ENCODE measurements around the gene ANK3.

The ANK3 gene

GRCh38 chr10:60340973-60341372, 48.7 kb downstream of the ANK3 start:
- no peak for DNase-seq

GRCh38 chr10:60339757-60340156, 49.9 kb downstream of the ANK3 start:
- no peak for DNase-seq

GRCh38 chr10:60338786-60339185, 50.9 kb downstream of the ANK3 start:
- DNase-seq = no peak

GRCh38 chr10:60338002-60338564, 51.6 kb downstream of the ANK3 start:
- no peak for DNase-seq

- DNase-seq = no peak
Measured at GRCh38 chr10:60336901-60337630, 52.6 kb downstream of the ANK3 start.

- no peak for DNase-seq
Measured at GRCh38 chr10:60335708-60336107, 54.0 kb downstream of the ANK3 start.

- DNase-seq = no peak
Measured at GRCh38 chr10:60334991-60335390, 54.7 kb downstream of the ANK3 start.

- no peak for DNase-seq
Measured at GRCh38 chr10:60332371-60332770, 57.3 kb downstream of the ANK3 start.

GRCh38 chr10:60331886-60332285, 57.8 kb downstream of the ANK3 start:
- DNase-seq = no peak

GRCh38 chr10:60323162-60323561, 66.5 kb downstream of the ANK3 start:
- DNase-seq = no peak

GRCh38 chr10:60320666-60321065, 69.0 kb downstream of the ANK3 start:
- DNase-seq = no peak

- DNase-seq = no peak
Measured at GRCh38 chr10:60316029-60316428, 73.6 kb downstream of the ANK3 start.

GRCh38 chr10:60315311-60315710, 74.4 kb downstream of the ANK3 start:
- DNase-seq = no peak

GRCh38 chr10:60314069-60314940, 75.4 kb downstream of the ANK3 start:
- no peak for DNase-seq

- no peak for DNase-seq
Measured at GRCh38 chr10:60313589-60313952, 76.1 kb downstream of the ANK3 start.

GRCh38 chr10:60312818-60313588, 76.7 kb downstream of the ANK3 start:
- DNase-seq = no peak

- DNase-seq = no peak
Measured at GRCh38 chr10:60311821-60312220, 77.9 kb downstream of the ANK3 start.

- DNase-seq = no peak
Measured at GRCh38 chr10:60310740-60311139, 78.9 kb downstream of the ANK3 start.

GRCh38 chr10:60309891-60310290, 79.8 kb downstream of the ANK3 start:
- DNase-seq = no peak

GRCh38 chr10:60309371-60309770, 80.3 kb downstream of the ANK3 start:
- DNase-seq = no peak

- no peak for DNase-seq
Measured at GRCh38 chr10:60305380-60305892, 84.2 kb downstream of the ANK3 start.

- no peak for DNase-seq
Measured at GRCh38 chr10:60304829-60305379, 84.8 kb downstream of the ANK3 start.

GRCh38 chr10:60303778-60304177, 85.9 kb downstream of the ANK3 start:
- DNase-seq = no peak
